Epithelial cell of esophagus (primary cell): ENCODE results near the gene TTC38.

Experiments used
- DNase-seq: peaks from one replicate; pipeline ENCODE4 v3.0.0; 2010; ENCODE audit warnings: low read depth
- H3K4me3 ChIP-seq: 2 replicates; pipeline ENCODE4 v1.5.1; 2011; ENCODE audit warnings: mild to moderate bottlenecking, low read length, control low read depth
- TF ChIP-seq, protein P1 (sequence below): IDR thresholded peaks from 2 replicates; pipeline ENCODE4 v1.5.1; 2011; ENCODE audit warnings: low read depth, mild to moderate bottlenecking, low read length, control low read depth, inconsistent platforms; ENCODE audit not compliant: insufficient read depth; ENCODE audit errors: missing control alignments

Gene TTC38

DNA sequence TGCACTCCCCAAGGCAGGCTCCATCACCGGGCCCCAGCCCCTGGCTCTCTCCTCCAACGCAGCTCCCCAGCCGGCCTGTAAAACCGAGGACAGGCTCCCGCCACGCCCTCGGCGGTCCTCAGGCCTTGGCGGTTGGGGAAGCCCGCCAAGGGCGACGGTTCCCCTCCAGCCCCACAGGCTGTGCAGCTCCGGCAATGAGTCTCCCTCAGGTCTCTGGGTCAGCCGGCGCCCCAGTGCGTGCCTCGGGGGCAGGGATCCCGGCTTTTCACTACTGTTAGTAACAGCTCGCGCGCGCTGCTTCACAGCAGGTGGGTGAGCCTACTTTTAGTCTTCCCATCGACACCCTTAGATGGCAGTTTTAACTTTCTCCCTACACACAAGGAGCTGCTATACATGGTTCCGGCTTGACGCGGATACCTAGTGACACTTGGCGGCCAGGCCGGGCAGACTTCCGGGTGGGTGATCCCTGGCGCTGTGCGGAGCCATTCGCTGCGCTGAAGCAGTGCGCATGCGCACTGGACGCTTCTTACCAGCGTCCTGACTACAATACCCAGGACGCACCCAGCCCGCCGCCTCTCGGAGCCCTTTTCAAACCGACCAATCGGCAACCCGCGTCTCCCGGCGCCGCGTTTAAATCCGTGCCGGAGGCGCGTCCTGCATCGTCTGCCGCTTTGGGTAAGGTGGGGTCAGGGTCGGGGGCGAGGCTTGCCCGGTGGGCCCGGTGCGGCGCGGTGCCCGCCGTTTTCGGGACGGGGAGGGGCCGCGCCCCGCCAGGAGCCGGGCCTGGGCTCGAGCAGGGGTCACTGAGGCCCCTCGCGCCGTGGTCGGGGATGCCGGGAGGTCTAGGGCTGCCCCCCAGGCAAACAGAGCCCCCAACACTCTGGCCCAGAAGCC lies 28.7 kb downstream of the TTC38 start, which contains the start of gene GTSE1:
Gene GTSE1, plus strand, starts transcription at position 614 of the 894 bp plus-strand sequence. CDS start 531 bp downstream, outside the sequence.
- peak; percentile 97 for DNase-seq
- TF ChIP-seq, protein P1, sequence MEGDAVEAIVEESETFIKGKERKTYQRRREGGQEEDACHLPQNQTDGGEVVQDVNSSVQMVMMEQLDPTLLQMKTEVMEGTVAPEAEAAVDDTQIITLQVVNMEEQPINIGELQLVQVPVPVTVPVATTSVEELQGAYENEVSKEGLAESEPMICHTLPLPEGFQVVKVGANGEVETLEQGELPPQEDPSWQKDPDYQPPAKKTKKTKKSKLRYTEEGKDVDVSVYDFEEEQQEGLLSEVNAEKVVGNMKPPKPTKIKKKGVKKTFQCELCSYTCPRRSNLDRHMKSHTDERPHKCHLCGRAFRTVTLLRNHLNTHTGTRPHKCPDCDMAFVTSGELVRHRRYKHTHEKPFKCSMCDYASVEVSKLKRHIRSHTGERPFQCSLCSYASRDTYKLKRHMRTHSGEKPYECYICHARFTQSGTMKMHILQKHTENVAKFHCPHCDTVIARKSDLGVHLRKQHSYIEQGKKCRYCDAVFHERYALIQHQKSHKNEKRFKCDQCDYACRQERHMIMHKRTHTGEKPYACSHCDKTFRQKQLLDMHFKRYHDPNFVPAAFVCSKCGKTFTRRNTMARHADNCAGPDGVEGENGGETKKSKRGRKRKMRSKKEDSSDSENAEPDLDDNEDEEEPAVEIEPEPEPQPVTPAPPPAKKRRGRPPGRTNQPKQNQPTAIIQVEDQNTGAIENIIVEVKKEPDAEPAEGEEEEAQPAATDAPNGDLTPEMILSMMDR: peak; percentile 10
- H3K4me3 ChIP-seq: peak within 1 kb of the TSS; percentile 71

DNA sequence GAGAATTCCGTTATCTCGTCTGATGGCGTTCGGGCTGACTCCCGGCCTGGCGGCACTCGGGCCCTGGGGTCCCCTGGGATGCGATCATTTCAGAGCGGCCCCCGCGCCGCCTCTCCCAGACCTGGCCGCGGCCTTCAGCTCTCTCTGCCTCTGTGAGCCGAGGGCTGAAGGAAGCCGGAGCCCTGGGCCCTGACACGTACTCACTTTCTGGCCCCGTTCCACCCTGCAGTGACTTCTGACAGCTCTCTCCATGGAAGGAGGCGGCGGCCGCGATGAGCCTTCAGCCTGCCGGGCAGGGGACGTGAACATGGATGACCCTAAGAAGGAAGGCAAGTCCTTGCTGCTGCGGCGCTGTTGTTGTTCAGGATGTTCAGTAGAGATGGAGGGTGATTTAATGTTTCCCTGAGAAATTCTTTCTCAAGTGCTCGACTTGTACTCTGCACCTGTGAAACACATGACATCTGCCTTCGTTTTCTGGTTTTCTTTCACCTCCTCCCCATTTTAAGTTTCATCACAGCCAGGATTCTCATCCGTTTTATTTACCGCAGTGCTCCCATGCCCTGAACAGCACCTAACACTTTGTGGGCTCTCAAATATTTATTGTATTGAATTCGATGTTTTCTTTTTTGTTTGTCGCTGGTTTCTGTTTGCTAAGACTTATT lies 29.5 kb downstream of the TTC38 start:
- H3K4me3 ChIP-seq: peak overlapping the region; percentile 71
- TF ChIP-seq, protein P1: no peak
- DNase-seq: peak; percentile 38

DNA sequence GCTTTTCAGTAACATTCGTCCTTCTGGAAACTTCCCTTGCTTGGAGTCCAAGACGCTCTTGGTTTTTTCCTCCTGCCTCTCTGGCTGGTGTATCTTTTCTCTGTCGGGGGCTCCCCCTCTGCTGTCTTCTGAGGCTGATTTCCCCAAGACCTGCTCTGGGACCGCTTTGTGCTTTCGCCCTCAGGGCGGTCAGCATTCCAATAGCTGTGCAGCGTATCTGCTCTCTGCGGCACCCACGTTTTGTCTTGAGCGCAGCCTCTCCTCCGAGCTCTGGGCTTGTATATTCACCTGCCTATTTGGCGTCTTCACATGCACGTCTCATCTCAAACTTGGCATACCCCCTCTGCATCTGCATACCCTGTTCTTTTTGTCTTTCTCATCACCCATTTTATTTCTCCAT lies 31.3 kb downstream of the TTC38 start:
- H3K4me3 ChIP-seq: no peak overlapping the region
- no peak for DNase-seq
- TF ChIP-seq, protein P1: no peak

DNA sequence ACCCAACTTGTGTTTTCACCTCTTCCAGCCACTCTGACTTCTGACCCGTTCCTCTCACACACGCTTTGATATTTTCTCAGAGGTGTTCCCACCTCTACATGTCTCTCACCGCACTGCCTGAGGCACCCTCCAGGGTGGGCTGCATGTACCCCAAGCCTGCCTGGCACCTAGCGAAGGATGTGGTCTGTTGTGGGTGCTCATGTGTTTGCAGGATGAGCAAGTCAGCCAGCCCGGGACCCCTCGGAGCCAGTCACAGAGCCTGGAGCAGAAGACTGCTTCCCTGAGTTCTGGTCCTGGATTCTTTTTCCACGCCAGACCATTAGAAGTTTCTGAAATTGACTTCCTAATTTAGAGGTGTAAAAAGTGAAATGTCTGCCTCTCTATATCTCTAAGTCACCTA lies 32.7 kb downstream of the TTC38 start:
- no peak for DNase-seq
- TF ChIP-seq, protein P1: no peak
- no peak overlapping the region for H3K4me3 ChIP-seq

DNA sequence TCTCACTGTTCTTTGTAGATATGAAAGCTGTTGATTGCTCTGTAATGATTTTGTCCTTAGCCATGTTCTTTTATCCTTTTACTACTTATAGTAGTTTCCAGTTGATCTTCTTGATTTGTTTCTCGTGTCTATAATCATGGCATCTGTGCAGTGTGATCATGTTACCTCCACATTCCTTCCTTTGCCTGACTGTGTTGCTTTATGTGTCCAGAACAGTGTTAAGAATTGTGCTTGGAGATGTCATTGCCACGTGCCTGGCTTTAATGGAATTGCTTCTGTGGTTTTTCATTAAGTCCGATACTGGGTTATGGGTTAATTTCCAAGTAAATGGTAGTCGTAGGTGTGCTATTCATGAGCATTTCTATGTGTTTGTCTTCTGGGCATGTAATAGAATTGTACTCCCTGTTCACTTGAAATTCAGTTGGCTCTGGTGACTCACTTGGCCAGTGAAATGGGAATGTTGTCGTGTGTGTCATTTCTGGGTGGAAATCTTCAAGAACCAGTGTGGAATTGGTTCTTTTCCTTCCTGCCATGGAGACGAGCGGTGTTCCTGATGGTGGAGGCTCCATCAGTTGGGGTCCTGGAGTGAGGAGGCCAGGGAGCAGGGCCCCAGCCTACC lies 35.6 kb downstream of the TTC38 start:
- H3K4me3 ChIP-seq: no peak overlapping the region
- TF ChIP-seq, protein P1: no peak
- peak; percentile 30 for DNase-seq

DNA sequence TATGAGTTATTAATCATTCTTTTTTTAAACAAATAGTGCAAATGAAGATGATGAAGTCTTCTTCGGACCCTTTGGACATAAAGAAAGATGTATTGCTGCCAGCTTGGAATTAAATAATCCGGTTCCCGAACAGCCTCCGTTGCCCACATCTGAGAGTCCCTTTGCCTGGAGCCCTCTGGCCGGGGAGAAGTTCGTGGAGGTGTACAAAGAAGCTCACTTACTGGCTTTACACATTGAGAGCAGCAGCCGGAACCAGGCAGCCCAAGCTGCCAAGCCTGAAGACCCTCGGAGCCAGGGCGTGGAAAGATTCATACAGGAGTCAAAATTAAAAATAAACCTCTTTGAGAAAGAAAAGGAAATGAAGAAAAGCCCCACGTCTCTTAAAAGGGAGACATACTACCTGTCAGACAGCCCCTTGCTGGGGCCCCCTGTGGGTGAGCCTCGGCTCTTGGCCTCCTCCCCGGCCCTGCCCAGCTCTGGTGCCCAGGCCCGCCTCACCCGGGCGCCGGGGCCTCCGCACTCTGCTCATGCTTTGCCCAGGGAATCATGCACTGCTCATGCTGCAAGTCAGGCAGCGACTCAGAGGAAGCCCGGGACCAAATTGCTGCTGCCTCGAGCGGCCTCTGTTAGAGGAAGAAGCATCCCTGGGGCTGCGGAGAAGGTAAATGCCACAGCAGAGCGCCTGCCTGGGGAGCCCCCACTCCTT lies 40.6 kb downstream of the TTC38 start:
- DNase-seq: peak; percentile 23
- H3K4me3 ChIP-seq: no peak overlapping the region
- TF ChIP-seq, protein P1: no peak
